WTC11 (cell line): Measurements from ENCODE around the gene PTPN5. TPM values are rescaled to one million over a fixed set of nuclear protein-coding genes. Genes with fewer than 3 reads are reported as not detected.

ENCODE experiments used
- ATAC-seq: fragments of 200-7000 bp; cut with Tn5 transposase; 2 replicates; pipeline ENCODE4 v1.10.0; 2021; ENCODE audit warnings: mild to moderate bottlenecking, moderate library complexity
- CTCF ChIA-PET: fragments of 300-600 bp; sonication (Branson Sonifier 250); formaldehyde crosslinking; loops from one replicate; lab custom pipeline; 2021; ENCODE audit warnings: antibody characterized with exemption; lab: Charles Lee
- POLR2A ChIA-PET: fragments of 350-600 bp; sonication (Branson Sonifier 250); formaldehyde crosslinking; loops from one replicate; lab custom pipeline; 2021; ENCODE audit warnings: antibody characterized with exemption; lab: Charles Lee
- DNase-seq: peaks from one replicate; pipeline ENCODE4 v3.0.0; 2021; ENCODE audit warnings: low spot score
- H3K27ac Mint-ChIP-seq: 2 replicates; pipeline ENCODE4 v1.8.0; 2021; ENCODE audit warnings: mixed read lengths
- H3K27me3 Mint-ChIP-seq: 2 replicates; pipeline ENCODE4 v1.8.0; 2021; ENCODE audit warnings: low read depth, mild to moderate bottlenecking, moderate library complexity, mixed read lengths
- H3K36me3 Mint-ChIP-seq: 2 replicates; pipeline ENCODE4 v1.8.0; 2021; ENCODE audit warnings: mixed read lengths
- H3K4me1 Mint-ChIP-seq: 2 replicates; pipeline ENCODE4 v1.8.0; 2022; ENCODE audit warnings: mixed read lengths
- H3K4me3 Mint-ChIP-seq: 2 replicates; pipeline ENCODE4 v1.8.0; 2021; ENCODE audit warnings: mild to moderate bottlenecking, moderate library complexity, mixed read lengths
- H3K9me3 Mint-ChIP-seq: 2 replicates; pipeline ENCODE4 v1.8.0; 2021; ENCODE audit warnings: mixed read lengths
- ATF2 ChIP-seq: sonication (generic); formaldehyde crosslinking; IDR thresholded peaks from 2 replicates; pipeline ENCODE4 v1.8.1; 2022; ENCODE audit warnings: low read depth, missing genetic modification reagents, borderline replicate concordance
- ATF3 ChIP-seq: sonication (generic); formaldehyde crosslinking; conservative IDR thresholded peaks from 2 replicates; pipeline ENCODE4 v1.8.1; 2022; ENCODE audit warnings: mild to moderate bottlenecking, missing genetic modification reagents
- CREB1 ChIP-seq: sonication (generic); formaldehyde crosslinking; IDR thresholded peaks from 2 replicates; pipeline ENCODE4 v1.8.0; 2023; ENCODE audit warnings: mild to moderate bottlenecking, missing genetic modification reagents
- CREM ChIP-seq: sonication (generic); formaldehyde crosslinking; IDR thresholded peaks from 2 replicates; pipeline ENCODE4 v1.8.1; 2022; ENCODE audit warnings: mild to moderate bottlenecking, missing genetic modification reagents, moderate library complexity
- ELF4 ChIP-seq: sonication (generic); formaldehyde crosslinking; IDR thresholded peaks from 2 replicates; pipeline ENCODE4 v1.8.1; 2022; ENCODE audit warnings: low read depth, mild to moderate bottlenecking, moderate library complexity, missing genetic modification reagents
- FOXK1 ChIP-seq: sonication (generic); formaldehyde crosslinking; IDR thresholded peaks from 2 replicates; pipeline ENCODE4 v1.8.0; 2022; ENCODE audit warnings: mild to moderate bottlenecking, moderate library complexity, missing genetic modification reagents
- FOXP1 ChIP-seq: sonication (generic); formaldehyde crosslinking; IDR thresholded peaks from 2 replicates; pipeline ENCODE4 v1.8.0; 2022; ENCODE audit warnings: missing genetic modification reagents, mild to moderate bottlenecking, moderate library complexity, borderline replicate concordance
- GTF2I ChIP-seq: fragments of 250-450 bp; sonication (Bioruptor Pico); conservative IDR thresholded peaks from 2 replicates; pipeline ENCODE4 v1.4.0; 2021; ENCODE audit warnings: mild to moderate bottlenecking
- JAZF1 ChIP-seq: fragments of 250-450 bp; sonication (Bioruptor Pico); IDR thresholded peaks from 2 replicates; pipeline ENCODE4 v1.9.0; 2021; ENCODE audit warnings: moderate library complexity, mild to moderate bottlenecking, inconsistent platforms
- MAX ChIP-seq: sonication (generic); formaldehyde crosslinking; IDR thresholded peaks from 2 replicates; pipeline ENCODE4 v1.8.0; 2022; ENCODE audit warnings: mild to moderate bottlenecking, missing genetic modification reagents
- MXD4 ChIP-seq: fragments of 250-450 bp; sonication (Bioruptor Pico); IDR thresholded peaks from 2 replicates; pipeline ENCODE4 v1.8.0; 2021; ENCODE audit warnings: mild to moderate bottlenecking, moderate library complexity, borderline replicate concordance
- NFE2L1 ChIP-seq: sonication (generic); formaldehyde crosslinking; IDR thresholded peaks from 2 replicates; pipeline ENCODE4 v1.8.1; 2023; ENCODE audit warnings: missing genetic modification reagents
- NFYB ChIP-seq: sonication (generic); formaldehyde crosslinking; conservative IDR thresholded peaks from 2 replicates; pipeline ENCODE4 v1.8.0; 2022; ENCODE audit warnings: low read depth, missing genetic modification reagents
- OVOL2 ChIP-seq: fragments of 250-450 bp; sonication (Bioruptor Pico); IDR thresholded peaks from 2 replicates; pipeline ENCODE4 v1.9.0; 2021; ENCODE audit warnings: mild to moderate bottlenecking, borderline replicate concordance
- RELA ChIP-seq: sonication (generic); formaldehyde crosslinking; IDR thresholded peaks from 2 replicates; pipeline ENCODE4 v1.8.1; 2022; ENCODE audit warnings: missing genetic modification reagents, mild to moderate bottlenecking, borderline replicate concordance
- SP1 ChIP-seq: sonication (generic); formaldehyde crosslinking; conservative IDR thresholded peaks from 2 replicates; pipeline ENCODE4 v1.8.1; 2022; ENCODE audit warnings: missing genetic modification reagents
- ZNF138 ChIP-seq: sonication (generic); formaldehyde crosslinking; conservative IDR thresholded peaks from 2 replicates; pipeline ENCODE4 v1.8.1; 2022; ENCODE audit warnings: mild to moderate bottlenecking, moderate library complexity, missing genetic modification reagents
- ZNF219 ChIP-seq: sonication (generic); formaldehyde crosslinking; IDR thresholded peaks from 2 replicates; pipeline ENCODE4 v1.8.0; 2023; ENCODE audit warnings: missing genetic modification reagents, mild to moderate bottlenecking, borderline replicate concordance
- ZNF232 ChIP-seq: sonication (generic); formaldehyde crosslinking; IDR thresholded peaks from 2 replicates; pipeline ENCODE4 v1.8.0; 2022; ENCODE audit warnings: mild to moderate bottlenecking, missing genetic modification reagents
- ZNF263 ChIP-seq: sonication (generic); formaldehyde crosslinking; IDR thresholded peaks from 2 replicates; pipeline ENCODE4 v1.8.1; 2022; ENCODE audit warnings: low read depth, mild to moderate bottlenecking, moderate library complexity, missing genetic modification reagents
- ZNF423 ChIP-seq: fragments of 250-450 bp; sonication (Bioruptor Pico); IDR thresholded peaks from 2 replicates; pipeline ENCODE4 v2.1.2; 2022; ENCODE audit warnings: mild to moderate bottlenecking, moderate library complexity
- ZNF512 ChIP-seq: sonication (generic); formaldehyde crosslinking; IDR thresholded peaks from 2 replicates; pipeline ENCODE4 v1.8.1; 2022; ENCODE audit warnings: missing genetic modification reagents, borderline replicate concordance
- total RNA-seq: library from RNA; stranded (reverse); gene quantifications from 3 replicates; pipeline ENCODE4 v1.2.3, GENCODE V29; 2021
- TF ChIP-seq, protein P1 (sequence below): sonication (generic); formaldehyde crosslinking; IDR thresholded peaks from 2 replicates; pipeline ENCODE4 v1.8.0; 2022; ENCODE audit warnings: mild to moderate bottlenecking, missing genetic modification reagents
- TF ChIP-seq, protein P2 (sequence below): sonication (generic); formaldehyde crosslinking; IDR thresholded peaks from 2 replicates; pipeline ENCODE4 v1.8.0; 2022; ENCODE audit warnings: missing genetic modification reagents
- TF ChIP-seq, protein P3 (sequence below): sonication (generic); formaldehyde crosslinking; IDR thresholded peaks from 2 replicates; pipeline ENCODE4 v1.8.1; 2023; ENCODE audit warnings: mild to moderate bottlenecking, missing genetic modification reagents, moderate library complexity

Gene PTPN5
- total RNA-seq, 1 experiment from 2014 or later, result 4.5 TPM

DNA sequence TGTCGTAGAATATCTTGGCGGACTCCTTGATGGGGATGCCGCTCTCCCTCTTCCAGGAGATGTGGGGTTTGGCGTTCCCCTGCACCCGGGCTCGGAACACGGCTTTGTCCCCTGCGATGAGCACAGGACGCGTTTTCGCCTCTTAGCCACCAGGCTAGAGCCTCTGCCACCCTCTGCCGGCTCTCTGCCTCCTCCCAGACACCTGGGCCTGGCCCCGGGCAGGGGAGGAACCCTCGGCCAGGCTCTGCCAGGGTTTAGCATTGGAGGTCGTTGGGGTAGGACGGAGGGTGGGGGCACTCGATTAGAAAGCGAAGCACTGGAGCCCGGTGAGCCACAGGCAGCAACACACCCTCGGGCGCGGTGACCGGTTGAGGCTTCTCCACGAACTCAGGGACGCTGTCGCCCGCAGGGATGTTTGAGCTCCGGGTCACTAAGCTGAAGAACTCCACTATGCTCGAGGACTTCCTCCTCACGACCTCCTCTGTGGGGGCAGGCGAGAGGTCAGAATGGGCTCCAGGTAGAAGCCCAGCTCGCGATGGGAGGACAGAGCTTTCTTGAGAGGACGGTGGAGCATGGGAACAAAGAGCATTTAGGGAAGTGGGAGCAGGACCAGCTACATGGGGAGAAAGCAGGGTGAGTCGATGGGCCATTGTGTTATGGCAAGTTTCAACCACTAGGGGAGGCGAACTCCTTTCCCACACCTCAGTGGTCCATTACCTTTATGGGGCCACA, 69.9 kb downstream of the PTPN5 start (continued):
- TF ChIP-seq ZNF219 (CRISPR knock-in tag), result no peak
- TF ChIP-seq OVOL2 (CRISPR knock-in tag), result no peak
- TF ChIP-seq CREM, result no peak
- peak; percentile 60; the same call in 1 of the 2 replicates for TF ChIP-seq ZNF263 (CRISPR knock-in tag)
- no peak for TF ChIP-seq CREB1 (CRISPR knock-in tag)
- no peak for TF ChIP-seq FOXK1 (CRISPR knock-in tag)

DNA sequence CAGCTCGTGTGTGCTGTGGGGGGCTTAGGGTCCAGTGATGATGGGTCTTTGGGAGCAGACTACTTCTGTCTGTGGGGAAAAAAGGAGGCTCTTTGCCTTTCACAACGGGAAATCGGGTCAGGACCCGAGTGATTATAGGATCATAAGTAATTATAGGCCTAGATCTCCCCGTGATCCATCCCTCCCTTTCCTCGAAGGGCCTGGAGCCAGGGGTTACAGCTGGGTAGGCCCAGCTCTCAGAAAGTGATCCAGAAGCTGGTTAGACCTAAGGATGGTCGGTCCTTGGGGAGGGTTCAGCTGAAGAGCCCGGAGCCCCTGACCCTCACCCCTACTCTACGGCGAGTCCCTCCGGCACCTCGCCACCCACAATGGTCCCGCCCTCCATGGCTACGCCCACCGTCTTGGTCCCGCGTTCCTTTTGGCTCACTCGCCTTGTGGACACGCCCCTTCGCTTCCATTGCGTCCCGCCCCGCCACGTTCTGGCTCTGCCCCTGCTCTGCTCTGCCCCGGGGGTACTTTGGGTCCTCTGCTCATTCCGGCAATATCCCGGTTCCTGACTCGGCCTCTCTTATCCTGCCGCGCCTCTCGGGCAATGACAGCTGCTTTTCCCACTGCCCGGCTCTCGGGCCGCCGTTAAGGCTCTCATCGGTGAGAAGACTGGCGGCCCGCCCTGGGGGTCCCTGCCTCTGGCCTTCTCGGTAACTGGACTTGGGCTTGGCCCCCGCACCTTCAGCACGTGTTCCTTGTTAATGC, 70.6 kb downstream of the PTPN5 start:
- ATAC-seq (peak; percentile 93), DNase-seq (peak; percentile 96)
- H3K36me3 Mint-ChIP-seq, result no peaks in the 10 kb centered on the region
- peaks cover 53% of the 10 kb centered on the region for H3K27me3 Mint-ChIP-seq
- H3K9me3 Mint-ChIP-seq, result no peaks in the 10 kb centered on the region
- H3K27ac Mint-ChIP-seq, result no peak overlapping the region
- peak overlapping the region; percentile 82 for H3K4me3 Mint-ChIP-seq
- peaks cover 10% of the 10 kb centered on the region for H3K4me1 Mint-ChIP-seq
- ChIA-PET POLR2A (interaction anchor here (2.2 kb wide), 1 partner anchor 15 kb away, joined by 8 read pairs; no protein-coding TSS in a partner anchor), CTCF (interaction anchor here (0.8 to 2.9 kb wide), 29 partner anchors 8 to 455 kb away, joined by 3 to 42 read pairs (median 6); partner anchors contain the start of genes LDHA, SAA1, SPTY2D1 and TMEM86A)
- TF ChIP-seq NFE2L1 (CRISPR knock-in tag) (no peak), ATF2 (CRISPR knock-in tag) (no peak), RELA (CRISPR knock-in tag) (no peak), ZNF138 (CRISPR knock-in tag) (no peak), ZNF232 (CRISPR knock-in tag) (no peak), NFYB (CRISPR knock-in tag) (no peak), FOXP1 (CRISPR knock-in tag) (peak; percentile 11; the same call in 1 of the 2 replicates), FOXK1 (CRISPR knock-in tag) (peak; percentile 71), SP1 (CRISPR knock-in tag) (peak; percentile 70), JAZF1 (CRISPR knock-in tag) (no peak), ZNF423 (CRISPR knock-in tag) (no peak), ZNF263 (CRISPR knock-in tag) (no peak), ATF3 (CRISPR knock-in tag) (no peak), MAX (CRISPR knock-in tag) (peak; percentile 70), MXD4 (CRISPR knock-in tag) (no peak), GTF2I (CRISPR knock-in tag) (no peak), ZNF512 (CRISPR knock-in tag) (no peak), ELF4 (CRISPR knock-in tag) (no peak)
- TF ChIP-seq, protein P1, sequence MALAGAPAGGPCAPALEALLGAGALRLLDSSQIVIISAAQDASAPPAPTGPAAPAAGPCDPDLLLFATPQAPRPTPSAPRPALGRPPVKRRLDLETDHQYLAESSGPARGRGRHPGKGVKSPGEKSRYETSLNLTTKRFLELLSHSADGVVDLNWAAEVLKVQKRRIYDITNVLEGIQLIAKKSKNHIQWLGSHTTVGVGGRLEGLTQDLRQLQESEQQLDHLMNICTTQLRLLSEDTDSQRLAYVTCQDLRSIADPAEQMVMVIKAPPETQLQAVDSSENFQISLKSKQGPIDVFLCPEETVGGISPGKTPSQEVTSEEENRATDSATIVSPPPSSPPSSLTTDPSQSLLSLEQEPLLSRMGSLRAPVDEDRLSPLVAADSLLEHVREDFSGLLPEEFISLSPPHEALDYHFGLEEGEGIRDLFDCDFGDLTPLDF (CRISPR knock-in tag), result no peak
- TF ChIP-seq, protein P2, sequence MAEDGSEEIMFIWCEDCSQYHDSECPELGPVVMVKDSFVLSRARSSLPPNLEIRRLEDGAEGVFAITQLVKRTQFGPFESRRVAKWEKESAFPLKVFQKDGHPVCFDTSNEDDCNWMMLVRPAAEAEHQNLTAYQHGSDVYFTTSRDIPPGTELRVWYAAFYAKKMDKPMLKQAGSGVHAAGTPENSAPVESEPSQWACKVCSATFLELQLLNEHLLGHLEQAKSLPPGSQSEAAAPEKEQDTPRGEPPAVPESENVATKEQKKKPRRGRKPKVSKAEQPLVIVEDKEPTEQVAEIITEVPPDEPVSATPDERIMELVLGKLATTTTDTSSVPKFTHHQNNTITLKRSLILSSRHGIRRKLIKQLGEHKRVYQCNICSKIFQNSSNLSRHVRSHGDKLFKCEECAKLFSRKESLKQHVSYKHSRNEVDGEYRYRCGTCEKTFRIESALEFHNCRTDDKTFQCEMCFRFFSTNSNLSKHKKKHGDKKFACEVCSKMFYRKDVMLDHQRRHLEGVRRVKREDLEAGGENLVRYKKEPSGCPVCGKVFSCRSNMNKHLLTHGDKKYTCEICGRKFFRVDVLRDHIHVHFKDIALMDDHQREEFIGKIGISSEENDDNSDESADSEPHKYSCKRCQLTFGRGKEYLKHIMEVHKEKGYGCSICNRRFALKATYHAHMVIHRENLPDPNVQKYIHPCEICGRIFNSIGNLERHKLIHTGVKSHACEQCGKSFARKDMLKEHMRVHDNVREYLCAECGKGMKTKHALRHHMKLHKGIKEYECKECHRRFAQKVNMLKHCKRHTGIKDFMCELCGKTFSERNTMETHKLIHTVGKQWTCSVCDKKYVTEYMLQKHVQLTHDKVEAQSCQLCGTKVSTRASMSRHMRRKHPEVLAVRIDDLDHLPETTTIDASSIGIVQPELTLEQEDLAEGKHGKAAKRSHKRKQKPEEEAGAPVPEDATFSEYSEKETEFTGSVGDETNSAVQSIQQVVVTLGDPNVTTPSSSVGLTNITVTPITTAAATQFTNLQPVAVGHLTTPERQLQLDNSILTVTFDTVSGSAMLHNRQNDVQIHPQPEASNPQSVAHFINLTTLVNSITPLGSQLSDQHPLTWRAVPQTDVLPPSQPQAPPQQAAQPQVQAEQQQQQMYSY (CRISPR knock-in tag), result no peak
- TF ChIP-seq, protein P3, sequence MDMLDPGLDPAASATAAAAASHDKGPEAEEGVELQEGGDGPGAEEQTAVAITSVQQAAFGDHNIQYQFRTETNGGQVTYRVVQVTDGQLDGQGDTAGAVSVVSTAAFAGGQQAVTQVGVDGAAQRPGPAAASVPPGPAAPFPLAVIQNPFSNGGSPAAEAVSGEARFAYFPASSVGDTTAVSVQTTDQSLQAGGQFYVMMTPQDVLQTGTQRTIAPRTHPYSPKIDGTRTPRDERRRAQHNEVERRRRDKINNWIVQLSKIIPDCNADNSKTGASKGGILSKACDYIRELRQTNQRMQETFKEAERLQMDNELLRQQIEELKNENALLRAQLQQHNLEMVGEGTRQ, result 0 out of 2 replicates have a peak, but pooled peaks have one; percentile 13
